Transverse colon (tissue), 4 donors: Measurements from ENCODE around the gene LRP1. TPM values are rescaled to one million over a fixed set of nuclear protein-coding genes. Genes with fewer than 3 reads are reported as not detected.

Source experiments
- DNase-seq: peaks from one replicate; pipeline ENCODE4 v3.0.0-alpha.2; 2019
- H3K27ac ChIP-seq, 4 donors: fragments of 200-600 bp; sonication (generic); 2 replicates each; pipeline ENCODE4 v1.5.1; 2016 to 2018; ENCODE audit warnings: inconsistent platforms in 4 of 4
- H3K27me3 ChIP-seq: fragments of 200-600 bp; sonication (generic); 2 replicates; pipeline ENCODE4 v1.5.1; 2017; ENCODE audit warnings: inconsistent platforms
- H3K36me3 ChIP-seq, 4 donors: fragments of 200-600 bp; sonication (generic); 2 replicates each; pipeline ENCODE4 v1.5.1; 2017 to 2019; ENCODE audit warnings: inconsistent platforms in 4 of 4
- H3K4me1 ChIP-seq, 4 donors: fragments of 200-600 bp; sonication (generic); 2 replicates each; pipeline ENCODE4 v1.5.1; 2017 to 2020; ENCODE audit warnings: inconsistent platforms in 4 of 4
- H3K4me3 ChIP-seq, 4 donors: fragments of 200-600 bp; sonication (generic); 1 replicate in 1 of 4; 2 replicates in 3 of 4; pipeline versions ENCODE4 v1.5.1 to v1.6.1; 2017 to 2019; ENCODE audit warnings: inconsistent platforms in 4 of 4
- H3K9me3 ChIP-seq, 2 donors: fragments of 200-600 bp; sonication (generic); 2 replicates each; pipeline ENCODE4 v1.5.1; 2017 to 2019; ENCODE audit warnings: inconsistent platforms in 2 of 2
- EP300 ChIP-seq: sonication (generic); formaldehyde crosslinking; IDR thresholded peaks from one replicate; pipeline ENCODE4 v1.6.1; 2017; ENCODE audit warnings: antibody characterized with exemption, low read depth
- POLR2A ChIP-seq: fragments of 450-650 bp; IDR thresholded peaks from one replicate; pipeline ENCODE4 v1.6.1; 2016; ENCODE audit warnings: antibody characterized with exemption, mild to moderate bottlenecking, moderate library complexity
- POLR2AphosphoS5 ChIP-seq, 3 donors: sonication (generic); formaldehyde crosslinking; IDR thresholded peaks; one replicate each; pipeline ENCODE4 v1.6.1; 2016; ENCODE audit warnings: antibody characterized with exemption in 3 of 3
- WGBS, 2 donors: methylation state at CpG; one replicate each; pipeline ENCODE4 v1.1.5; 2018; ENCODE audit warnings: low coverage in 1 of 2; 5-methylcytosine and 5-hydroxymethylcytosine counted together
- in situ Hi-C, 4 donors: fragments of 200-750 bp; cut with MboI; loops; one replicate each; pipeline versions ENCODE4 v1.15.0 to v1.15.1; 2017; ENCODE audit warnings: low sequenced_read_pairs in 3 of 4, low pct_ligation_motif_present in 1 of 4, low pct_unique_long_range_greater_than_20kb in 1 of 4
- intact Hi-C: fragments of 100-400 bp; cut with DNase I; formaldehyde crosslinking; loops from one replicate; pipeline ENCODE4 v1.15.1; 2023; ENCODE audit warnings: low total_unique reads
- total RNA-seq, 4 donors: library from RNA; depleted of rRNA; stranded (reverse); fragments of >200 nt; gene quantifications; one replicate each; pipeline ENCODE4 v1.1.0, GENCODE V29; 2016
- TF ChIP-seq, protein P1 (sequence below), 5 experiments: fragments of 200-600 bp in 3 of 5; fragments of 450-650 bp in 2 of 5; sonication (generic) in 3 of 5; IDR thresholded peaks; 1 replicate in 2 of 5; 2 replicates in 3 of 5; pipeline ENCODE4 v1.5.1; 2016 to 2017; ENCODE audit warnings: antibody characterized with exemption in 5 of 5, inconsistent platforms in 3 of 5, mild to moderate bottlenecking in 2 of 5, moderate library complexity in 1 of 5

The LRP1 gene
- total RNA-seq, 4 donors from 2014 or later, result 94.3 to 248 (median 199) TPM

DNA sequence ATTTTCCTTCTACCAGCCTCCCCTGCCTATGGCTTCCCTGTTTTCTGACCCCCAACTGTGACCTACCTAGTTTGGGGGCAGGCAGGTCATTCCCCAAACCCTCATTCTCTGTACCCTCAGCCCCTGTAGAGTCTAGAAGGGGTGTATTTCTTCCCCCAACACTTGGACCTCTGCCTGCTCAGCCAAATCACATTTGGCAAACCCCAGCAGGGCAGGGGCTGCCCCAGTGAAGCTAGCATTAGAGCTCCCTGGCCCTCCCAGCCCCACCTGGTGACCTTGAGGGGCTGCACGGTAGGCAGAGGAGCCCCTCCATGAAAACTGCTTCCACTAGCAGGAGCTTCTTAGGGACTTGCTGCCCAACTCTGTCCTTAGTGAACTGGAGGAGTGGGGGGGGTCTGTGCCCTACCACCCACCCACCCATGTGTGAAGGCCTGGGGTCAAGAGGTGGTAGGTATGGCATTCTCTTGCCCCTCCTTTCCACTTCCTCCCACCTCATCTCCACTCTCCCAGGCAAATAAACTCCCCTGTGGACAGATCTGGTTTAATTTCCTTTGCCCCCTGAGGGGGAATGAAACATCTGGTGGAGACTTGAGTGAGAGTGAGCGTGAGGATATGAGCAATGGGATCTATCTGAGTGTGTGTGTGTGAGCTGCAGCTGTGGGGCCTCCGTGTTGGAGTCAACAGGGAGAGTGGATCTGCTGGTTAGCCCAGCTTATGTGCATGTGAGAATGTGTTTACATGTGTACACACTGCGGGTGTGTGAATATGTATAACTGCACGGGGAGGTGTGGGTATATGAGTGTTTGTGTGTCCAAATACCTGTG lies 90.0 kb downstream of the LRP1 start:
- TF ChIP-seq, protein P1, sequence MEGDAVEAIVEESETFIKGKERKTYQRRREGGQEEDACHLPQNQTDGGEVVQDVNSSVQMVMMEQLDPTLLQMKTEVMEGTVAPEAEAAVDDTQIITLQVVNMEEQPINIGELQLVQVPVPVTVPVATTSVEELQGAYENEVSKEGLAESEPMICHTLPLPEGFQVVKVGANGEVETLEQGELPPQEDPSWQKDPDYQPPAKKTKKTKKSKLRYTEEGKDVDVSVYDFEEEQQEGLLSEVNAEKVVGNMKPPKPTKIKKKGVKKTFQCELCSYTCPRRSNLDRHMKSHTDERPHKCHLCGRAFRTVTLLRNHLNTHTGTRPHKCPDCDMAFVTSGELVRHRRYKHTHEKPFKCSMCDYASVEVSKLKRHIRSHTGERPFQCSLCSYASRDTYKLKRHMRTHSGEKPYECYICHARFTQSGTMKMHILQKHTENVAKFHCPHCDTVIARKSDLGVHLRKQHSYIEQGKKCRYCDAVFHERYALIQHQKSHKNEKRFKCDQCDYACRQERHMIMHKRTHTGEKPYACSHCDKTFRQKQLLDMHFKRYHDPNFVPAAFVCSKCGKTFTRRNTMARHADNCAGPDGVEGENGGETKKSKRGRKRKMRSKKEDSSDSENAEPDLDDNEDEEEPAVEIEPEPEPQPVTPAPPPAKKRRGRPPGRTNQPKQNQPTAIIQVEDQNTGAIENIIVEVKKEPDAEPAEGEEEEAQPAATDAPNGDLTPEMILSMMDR (IDR thresholded peaks at IDR 0.05), result no peak
- TF ChIP-seq POLR2A (no peak), EP300 (no peak)
- peaks cover 16 to 27% (median 18%) of the 10 kb centered on the region in 4 donors for H3K4me1 ChIP-seq
- intact Hi-C loops (no loop called here), in situ Hi-C loops (no loop called here)
- DNase-seq, result no peak
- no peaks in the 10 kb centered on the region for H3K9me3 ChIP-seq
- H3K27me3 ChIP-seq, result peaks cover 88% of the 10 kb centered on the region
- 62% methylated on average over 5 of the region's 5 CpGs; no CpG with 5 or more reads in 1 of the 2 donors for WGBS, 2 donors
- no peak overlapping the region for H3K4me3 ChIP-seq
- no peak overlapping the region for H3K27ac ChIP-seq
- no peaks in the 10 kb centered on the region for H3K36me3 ChIP-seq

DNA sequence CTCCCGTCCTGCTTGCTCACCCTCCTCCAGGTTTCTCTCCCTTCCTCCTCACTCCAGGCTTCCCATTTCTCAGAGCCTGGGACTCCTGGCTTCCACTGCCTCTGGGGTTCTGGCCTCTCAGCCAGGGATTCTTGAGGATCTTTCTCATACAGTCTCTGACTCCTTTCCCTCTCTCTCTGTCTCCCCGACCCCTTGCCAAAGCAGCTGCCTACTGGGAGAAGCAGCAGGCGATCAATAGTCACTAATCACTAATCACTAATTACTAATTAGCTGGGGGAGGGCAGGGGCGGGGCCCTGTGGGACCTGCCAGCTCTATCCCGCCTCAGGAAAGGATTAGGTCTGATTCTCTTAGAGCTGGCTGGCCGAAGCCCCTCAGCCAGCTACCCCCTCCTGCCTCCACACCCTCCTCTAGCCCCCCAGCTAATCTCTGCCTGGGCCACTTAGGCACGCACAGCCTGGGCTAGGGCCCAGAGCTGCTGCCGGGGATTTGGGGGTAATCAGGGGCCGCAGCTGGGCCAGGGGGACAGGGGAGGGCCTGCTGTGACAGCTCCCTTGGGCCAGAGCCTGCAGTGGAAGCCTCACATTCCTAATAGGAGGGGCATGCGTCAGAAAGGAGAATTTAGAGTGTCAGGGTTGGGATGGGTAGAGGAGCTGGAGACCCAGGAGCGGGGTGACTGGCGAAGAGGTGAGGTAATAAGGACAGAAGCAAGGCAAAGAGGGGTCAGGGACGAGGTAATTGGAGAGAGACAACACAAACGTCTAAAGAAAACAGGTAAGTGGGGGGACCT lies 91.1 kb downstream of the LRP1 start:
- H3K4me1 ChIP-seq, result peaks cover 10 to 18% (median 18%) of the 10 kb centered on the region in 4 donors
- intact Hi-C loops, result no loop called here
- in situ Hi-C loops, result no loop called here
- TF ChIP-seq EP300, result no peak
- TF ChIP-seq, protein P1 (IDR thresholded peaks at IDR 0.05), result no peak
- TF ChIP-seq POLR2AphosphoS5 (IDR thresholded peaks at IDR 0.05), result no peak
- TF ChIP-seq POLR2A, result no peak
- no peaks in the 10 kb centered on the region for H3K36me3 ChIP-seq
- no peaks in the 10 kb centered on the region for H3K9me3 ChIP-seq
- no peak overlapping the region for H3K4me3 ChIP-seq
- no peak overlapping the region for H3K27ac ChIP-seq
- peaks cover 99% of the 10 kb centered on the region for H3K27me3 ChIP-seq
- DNase-seq, result no peak
- 49 to 57% methylated on average over 6 to 14 of the region's 14 CpGs for WGBS, 2 donors

DNA sequence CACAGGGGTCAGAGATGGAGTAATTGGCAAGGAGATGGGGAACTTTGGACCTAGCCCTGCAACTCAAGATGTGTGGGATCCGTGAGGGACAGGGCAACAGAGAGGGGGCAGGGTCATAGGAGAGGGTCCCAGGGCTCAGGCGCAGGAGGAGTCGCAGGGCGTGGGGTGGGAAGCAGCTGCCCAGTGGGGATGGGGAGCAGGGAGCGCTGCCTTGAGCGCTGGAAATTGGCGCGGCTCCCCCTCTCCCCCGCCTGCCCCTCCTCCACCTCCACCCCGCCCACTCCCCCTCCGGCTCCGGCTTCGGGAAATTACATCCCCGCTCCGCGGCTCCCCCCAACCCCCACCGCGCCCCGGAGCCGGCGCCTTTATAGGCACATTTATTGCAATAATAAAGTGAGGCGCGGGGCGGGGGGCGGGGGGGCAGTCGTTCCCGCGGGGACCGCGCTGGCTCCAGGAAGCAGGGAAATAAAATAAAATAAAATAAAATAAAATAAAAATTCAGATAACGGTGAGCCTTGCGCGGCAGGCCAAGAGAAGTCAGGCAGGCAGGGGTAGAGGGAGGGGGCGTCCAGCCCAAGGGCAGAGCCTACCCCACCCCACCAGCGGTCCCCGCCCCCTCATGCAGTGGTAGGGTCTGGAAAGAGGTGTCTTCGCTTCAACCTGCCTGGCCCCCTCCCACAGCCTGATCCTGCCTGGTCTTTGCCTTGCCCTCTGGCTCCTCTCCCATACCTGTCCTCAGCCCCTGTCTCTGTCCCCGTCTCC lies 91.9 kb downstream of the LRP1 start:
- Histone ChIP-seq H3K36me3 (no peaks in the 10 kb centered on the region), H3K27ac (no peak overlapping the region), H3K27me3 (peaks cover 99% of the 10 kb centered on the region), H3K4me1 (peaks cover 13 to 23% (median 22%) of the 10 kb centered on the region in 4 donors), H3K9me3 (no peaks in the 10 kb centered on the region), H3K4me3 (no peak overlapping the region)
- WGBS, 2 donors, result 3 to 8% methylated on average over 20 to 37 of the region's 38 CpGs
- intact Hi-C loops (no loop called here), in situ Hi-C loops (no loop called here)
- no peak for DNase-seq
- TF ChIP-seq POLR2AphosphoS5 (IDR thresholded peaks at IDR 0.05) (no peak), POLR2A (no peak), EP300 (no peak)
- TF ChIP-seq, protein P1 (IDR thresholded peaks at IDR 0.05), result no peak

DNA sequence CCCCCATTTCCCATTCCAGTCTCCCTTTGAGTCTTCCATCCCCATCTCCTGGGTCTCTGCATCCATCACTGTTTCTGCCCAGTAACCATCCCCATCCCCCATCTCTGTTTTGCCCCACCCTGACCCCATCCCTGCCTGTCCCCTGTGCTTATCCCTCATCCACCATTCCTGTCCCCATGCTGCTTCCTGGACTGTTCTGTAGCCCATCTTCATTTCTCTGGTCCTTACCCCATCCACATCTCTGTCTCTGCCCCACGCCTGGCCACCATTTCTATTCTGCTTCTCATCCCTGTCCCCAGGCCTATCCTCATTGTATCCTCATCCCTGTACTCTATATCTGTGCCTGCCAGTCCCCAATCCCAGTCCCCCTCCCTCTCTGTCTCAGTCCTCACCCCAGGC lies 92.5 kb downstream of the LRP1 start:
- 18 to 38% methylated on average over 1 of the region's 1 CpG for WGBS, 2 donors
- Histone ChIP-seq H3K27me3 (peaks cover 99% of the 10 kb centered on the region), H3K36me3 (no peaks in the 10 kb centered on the region), H3K4me3 (no peak overlapping the region), H3K4me1 (peaks cover 15 to 28% (median 24%) of the 10 kb centered on the region in 4 donors), H3K9me3 (no peaks in the 10 kb centered on the region), H3K27ac (no peak overlapping the region)
- DNase-seq, result no peak
- intact Hi-C loops, result no loop called here
- in situ Hi-C loops, result no loop called here
- no peak for TF ChIP-seq POLR2A
- no peak for TF ChIP-seq POLR2AphosphoS5 (IDR thresholded peaks at IDR 0.05)
- TF ChIP-seq, protein P1 (IDR thresholded peaks at IDR 0.05), result no peak
- no peak for TF ChIP-seq EP300
